Measurements from ENCODE around the gene MTHFD2L.

Gene MTHFD2L

DNA sequence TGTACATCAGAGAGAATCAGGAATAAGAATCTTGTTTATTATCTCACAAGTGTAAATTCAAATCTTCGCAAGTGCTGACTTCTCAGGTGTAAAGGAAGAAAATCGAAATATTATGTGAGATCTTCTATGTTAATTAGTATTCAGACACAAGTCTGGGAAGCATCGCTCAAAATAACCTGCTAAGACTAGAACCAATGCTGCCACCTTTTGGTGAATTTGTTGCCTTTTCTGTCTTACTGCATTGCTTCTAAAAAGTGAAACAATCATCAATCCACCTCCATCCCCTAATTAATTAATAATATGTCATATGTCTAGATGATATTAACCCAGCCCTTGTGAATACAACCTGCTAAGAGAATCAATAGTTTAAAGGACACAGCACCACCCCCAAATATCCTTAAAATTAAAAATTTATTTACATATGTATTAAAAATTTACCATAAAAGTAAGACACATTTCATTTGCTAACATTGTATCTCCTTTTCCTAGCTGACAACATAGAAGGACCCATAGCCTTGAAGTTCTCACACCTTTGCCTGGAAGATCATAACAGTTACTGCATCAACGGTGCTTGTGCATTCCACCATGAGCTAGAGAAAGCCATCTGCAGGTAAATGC is 153.9 kb downstream of the MTHFD2L start:
- TF ChIP-seq, protein P1, sequence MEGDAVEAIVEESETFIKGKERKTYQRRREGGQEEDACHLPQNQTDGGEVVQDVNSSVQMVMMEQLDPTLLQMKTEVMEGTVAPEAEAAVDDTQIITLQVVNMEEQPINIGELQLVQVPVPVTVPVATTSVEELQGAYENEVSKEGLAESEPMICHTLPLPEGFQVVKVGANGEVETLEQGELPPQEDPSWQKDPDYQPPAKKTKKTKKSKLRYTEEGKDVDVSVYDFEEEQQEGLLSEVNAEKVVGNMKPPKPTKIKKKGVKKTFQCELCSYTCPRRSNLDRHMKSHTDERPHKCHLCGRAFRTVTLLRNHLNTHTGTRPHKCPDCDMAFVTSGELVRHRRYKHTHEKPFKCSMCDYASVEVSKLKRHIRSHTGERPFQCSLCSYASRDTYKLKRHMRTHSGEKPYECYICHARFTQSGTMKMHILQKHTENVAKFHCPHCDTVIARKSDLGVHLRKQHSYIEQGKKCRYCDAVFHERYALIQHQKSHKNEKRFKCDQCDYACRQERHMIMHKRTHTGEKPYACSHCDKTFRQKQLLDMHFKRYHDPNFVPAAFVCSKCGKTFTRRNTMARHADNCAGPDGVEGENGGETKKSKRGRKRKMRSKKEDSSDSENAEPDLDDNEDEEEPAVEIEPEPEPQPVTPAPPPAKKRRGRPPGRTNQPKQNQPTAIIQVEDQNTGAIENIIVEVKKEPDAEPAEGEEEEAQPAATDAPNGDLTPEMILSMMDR (IDR thresholded peaks at IDR 0.05; ENCODE audit: control insufficient read depth, insufficient read depth, low read depth, low read length, missing control alignments) = peak; percentile 67
- DNase-seq (ENCODE audit: low read depth) = no peak
- H3K4me3 ChIP-seq (ENCODE audit: control insufficient read depth, low read depth, low read length) = no peak overlapping the region

- no peak for DNase-seq (ENCODE audit: low read depth)
- TF ChIP-seq, protein P1 (IDR thresholded peaks at IDR 0.05; ENCODE audit: control insufficient read depth, insufficient read depth, low read depth, low read length, missing control alignments) = no peak
- no peak overlapping the region for H3K4me3 ChIP-seq (ENCODE audit: control insufficient read depth, low read depth, low read length)
Measured at GRCh38 chr4:74314329-74314728, 156.4 kb downstream of the MTHFD2L start.

DNA sequence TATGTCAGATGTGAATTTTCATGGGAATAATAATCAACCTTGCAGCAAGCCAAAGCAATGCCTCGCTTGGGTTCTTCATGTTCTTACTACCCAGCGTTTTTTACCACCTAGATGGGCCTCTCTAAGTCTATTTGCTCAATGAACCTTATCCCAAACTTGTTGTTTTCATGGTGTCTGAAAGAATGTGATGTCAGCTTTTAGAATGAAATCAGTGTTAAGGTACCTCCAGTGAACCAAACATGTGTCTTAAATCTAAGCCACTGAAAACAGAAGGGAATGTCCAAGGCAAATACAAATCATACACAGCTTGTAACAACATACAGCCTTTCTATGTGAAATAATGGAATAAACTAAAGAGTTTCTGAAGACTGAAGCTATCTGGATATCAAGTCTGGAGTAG is 157.0 kb downstream of the MTHFD2L start:
- TF ChIP-seq, protein P1 (IDR thresholded peaks at IDR 0.05; ENCODE audit: control insufficient read depth, insufficient read depth, low read depth, low read length, missing control alignments) = no peak
- DNase-seq (ENCODE audit: low read depth) = no peak
- no peak overlapping the region for H3K4me3 ChIP-seq (ENCODE audit: control insufficient read depth, low read depth, low read length)

GRCh38 chr4:74315376-74315775 is 157.5 kb downstream of the MTHFD2L start:
- no peak for DNase-seq (ENCODE audit: low read depth)
- H3K4me3 ChIP-seq (ENCODE audit: control insufficient read depth, low read depth, low read length) = no peak overlapping the region
- TF ChIP-seq, protein P1 (IDR thresholded peaks at IDR 0.05; ENCODE audit: control insufficient read depth, insufficient read depth, low read depth, low read length, missing control alignments) = no peak

GRCh38 chr4:74316397-74316796 is 158.5 kb downstream of the MTHFD2L start:
- no peak for DNase-seq (ENCODE audit: low read depth)
- TF ChIP-seq, protein P1 (IDR thresholded peaks at IDR 0.05; ENCODE audit: control insufficient read depth, insufficient read depth, low read depth, low read length, missing control alignments) = no peak
- no peak overlapping the region for H3K4me3 ChIP-seq (ENCODE audit: control insufficient read depth, low read depth, low read length)

- H3K4me3 ChIP-seq (ENCODE audit: control insufficient read depth, low read depth, low read length) = no peak overlapping the region
- TF ChIP-seq, protein P1 (IDR thresholded peaks at IDR 0.05; ENCODE audit: control insufficient read depth, insufficient read depth, low read depth, low read length, missing control alignments) = no peak
- DNase-seq (ENCODE audit: low read depth) = no peak
Measured at GRCh38 chr4:74317616-74318246, 159.8 kb downstream of the MTHFD2L start.

All from AG09309 (cell line).